ENCODE data around the gene AASDH.

AASDH gene

DNA sequence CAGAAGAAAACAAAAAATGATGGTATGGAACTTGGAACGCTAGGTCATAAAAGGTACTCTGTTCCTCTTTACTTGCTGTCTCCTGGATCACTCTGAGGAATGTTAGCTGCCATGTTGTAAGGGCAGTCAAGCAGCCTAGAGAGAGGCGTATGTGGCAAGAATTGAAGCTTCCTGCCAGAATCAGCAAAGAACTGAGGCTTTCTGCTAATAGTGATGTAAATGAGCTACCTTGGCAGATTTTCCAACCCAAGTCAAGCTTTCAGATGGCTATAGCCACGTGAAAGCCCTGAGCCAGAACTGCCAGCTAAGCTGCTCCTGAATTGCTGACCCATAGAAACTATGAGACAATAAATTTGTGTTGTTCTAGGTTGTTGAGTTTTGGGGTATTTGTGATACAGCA is 38.7 kb downstream of the AASDH start:
- in situ Hi-C loops (cut with MboI; ENCODE audit: low pct_unique_long_range_greater_than_20kb, low sequenced_read_pairs, unreplicated experiment): no loop called here
- DNase-seq (ENCODE audit: low spot score): no peak
- TF ChIP-seq, protein P1, sequence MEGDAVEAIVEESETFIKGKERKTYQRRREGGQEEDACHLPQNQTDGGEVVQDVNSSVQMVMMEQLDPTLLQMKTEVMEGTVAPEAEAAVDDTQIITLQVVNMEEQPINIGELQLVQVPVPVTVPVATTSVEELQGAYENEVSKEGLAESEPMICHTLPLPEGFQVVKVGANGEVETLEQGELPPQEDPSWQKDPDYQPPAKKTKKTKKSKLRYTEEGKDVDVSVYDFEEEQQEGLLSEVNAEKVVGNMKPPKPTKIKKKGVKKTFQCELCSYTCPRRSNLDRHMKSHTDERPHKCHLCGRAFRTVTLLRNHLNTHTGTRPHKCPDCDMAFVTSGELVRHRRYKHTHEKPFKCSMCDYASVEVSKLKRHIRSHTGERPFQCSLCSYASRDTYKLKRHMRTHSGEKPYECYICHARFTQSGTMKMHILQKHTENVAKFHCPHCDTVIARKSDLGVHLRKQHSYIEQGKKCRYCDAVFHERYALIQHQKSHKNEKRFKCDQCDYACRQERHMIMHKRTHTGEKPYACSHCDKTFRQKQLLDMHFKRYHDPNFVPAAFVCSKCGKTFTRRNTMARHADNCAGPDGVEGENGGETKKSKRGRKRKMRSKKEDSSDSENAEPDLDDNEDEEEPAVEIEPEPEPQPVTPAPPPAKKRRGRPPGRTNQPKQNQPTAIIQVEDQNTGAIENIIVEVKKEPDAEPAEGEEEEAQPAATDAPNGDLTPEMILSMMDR (IDR thresholded peaks at IDR 0.05; ENCODE audit: extremely low read depth, insufficient read depth, missing control alignments): no peak

DNA sequence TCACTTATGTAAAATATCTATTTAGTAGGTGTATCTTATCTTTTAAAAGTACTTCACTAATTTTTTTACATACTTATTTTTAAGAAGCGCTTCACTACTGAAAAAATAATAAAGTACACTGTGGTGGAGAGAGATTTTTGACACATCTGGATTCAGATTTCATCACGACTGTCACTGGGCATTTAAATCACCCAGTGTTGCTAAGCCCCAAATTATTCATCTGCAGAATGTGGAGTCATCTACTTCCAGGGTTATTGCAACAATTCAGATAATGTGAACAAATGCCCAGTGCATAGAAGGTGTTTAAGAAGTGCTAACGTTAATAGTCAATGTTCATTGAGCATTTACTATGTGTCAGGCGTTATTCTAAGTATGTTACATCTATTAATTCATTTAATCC is 41.8 kb downstream of the AASDH start:
- in situ Hi-C loops (cut with MboI; ENCODE audit: low pct_unique_long_range_greater_than_20kb, low sequenced_read_pairs, unreplicated experiment): no loop called here
- no peak for DNase-seq (ENCODE audit: low spot score)
- TF ChIP-seq, protein P1 (IDR thresholded peaks at IDR 0.05; ENCODE audit: extremely low read depth, insufficient read depth, missing control alignments): no peak

DNA sequence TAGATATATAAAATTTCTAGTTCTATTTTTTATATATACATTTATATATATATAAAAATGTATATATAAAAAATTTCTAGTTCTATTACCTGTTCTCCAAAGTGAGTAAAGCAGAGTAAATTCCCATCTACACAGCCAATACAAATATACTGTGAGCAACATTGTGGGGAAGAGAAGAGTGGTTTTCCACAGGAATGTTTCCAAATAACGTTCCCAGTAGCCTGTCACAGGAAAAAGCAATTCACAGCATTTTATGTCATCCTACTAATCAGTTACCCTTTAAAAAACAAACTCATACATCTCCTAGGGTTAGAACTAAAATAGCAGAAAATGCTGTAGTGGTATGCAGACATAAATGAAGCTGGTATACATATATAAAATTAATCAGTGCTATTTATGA is 44.5 kb downstream of the AASDH start:
- in situ Hi-C loops (cut with MboI; ENCODE audit: low pct_unique_long_range_greater_than_20kb, low sequenced_read_pairs, unreplicated experiment): no loop called here
- DNase-seq (ENCODE audit: low spot score): no peak

DNA sequence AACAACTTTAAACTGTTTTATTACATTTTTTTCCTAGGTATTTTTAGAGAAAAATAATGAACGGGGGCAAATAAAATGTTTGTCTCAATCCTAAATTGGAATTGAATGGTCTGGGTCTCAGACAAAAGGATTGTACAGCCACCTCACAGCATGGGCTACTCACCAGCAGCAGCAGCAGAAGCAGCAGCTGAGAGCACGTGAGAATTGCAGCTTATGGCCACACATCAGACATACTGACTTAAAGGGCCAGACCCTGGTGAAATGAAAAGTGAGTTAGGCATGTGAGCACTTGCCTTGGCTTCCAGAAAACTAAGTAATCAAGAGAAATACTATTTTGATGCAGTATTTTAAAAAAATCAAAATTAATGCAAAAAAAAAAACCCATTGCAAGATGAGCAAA is 56.6 kb downstream of the AASDH start:
- DNase-seq (ENCODE audit: low spot score): no peak
- TF ChIP-seq, protein P1 (IDR thresholded peaks at IDR 0.05; ENCODE audit: extremely low read depth, insufficient read depth, missing control alignments): no peak
- in situ Hi-C loops (cut with MboI; ENCODE audit: low pct_unique_long_range_greater_than_20kb, low sequenced_read_pairs, unreplicated experiment): no loop called here

More for the DNA sequence above, 44.5 kb downstream of the AASDH start:
- TF ChIP-seq, protein P1 (IDR thresholded peaks at IDR 0.05; ENCODE audit: extremely low read depth, insufficient read depth, missing control alignments): no peak

DNA sequence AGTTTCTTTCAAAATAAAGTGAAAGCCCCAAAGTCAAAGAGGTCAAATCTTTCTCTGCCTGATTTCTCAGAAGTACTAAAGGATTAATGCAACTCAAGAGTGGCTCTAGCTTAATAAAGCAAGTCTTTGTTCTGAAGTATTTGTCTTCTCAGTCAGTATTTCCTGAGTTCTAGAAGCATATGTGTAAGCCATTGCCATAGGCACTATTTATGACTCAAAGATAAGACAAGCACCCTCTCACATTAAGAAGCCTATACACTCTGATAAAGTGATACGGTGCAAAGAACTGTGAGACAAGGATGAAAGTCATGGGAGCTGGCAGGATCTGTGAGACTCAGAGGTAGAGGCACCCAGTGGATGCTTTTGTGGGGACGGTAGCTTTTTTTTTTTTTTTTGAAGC is 60.9 kb downstream of the AASDH start:
- in situ Hi-C loops (cut with MboI; ENCODE audit: low pct_unique_long_range_greater_than_20kb, low sequenced_read_pairs, unreplicated experiment): no loop called here
- TF ChIP-seq, protein P1 (IDR thresholded peaks at IDR 0.05; ENCODE audit: extremely low read depth, insufficient read depth, missing control alignments): no peak
- DNase-seq (ENCODE audit: low spot score): no peak

DNA sequence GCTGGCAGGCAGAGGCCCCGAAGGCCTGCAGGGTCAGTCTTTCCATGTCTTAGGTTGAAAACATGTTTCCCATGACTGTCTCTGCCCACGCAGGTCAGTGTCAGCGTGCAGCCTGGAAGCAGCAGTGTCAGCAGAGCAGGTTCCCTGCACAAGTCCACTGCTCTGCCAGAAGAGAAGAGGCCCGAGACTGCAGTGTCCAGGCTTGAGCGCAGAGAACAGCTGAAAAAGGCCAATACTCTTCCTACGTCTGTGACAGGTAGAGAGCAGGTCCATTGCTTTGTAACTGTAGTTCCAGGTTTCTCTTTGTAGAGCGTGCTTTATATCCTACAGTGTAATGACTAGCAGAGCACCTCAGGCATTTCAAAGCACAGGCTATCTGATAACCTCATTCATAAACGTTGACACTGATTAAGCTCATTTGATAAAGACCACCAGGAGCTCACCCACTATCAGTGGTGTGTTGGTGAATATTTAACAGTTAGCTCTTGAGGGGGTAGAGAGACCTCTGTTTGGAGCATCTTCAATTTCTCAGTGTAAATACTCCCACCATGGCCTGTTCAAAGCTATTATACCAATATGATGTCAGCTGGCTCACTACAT is 63.2 kb downstream of the AASDH start:
- in situ Hi-C loops (cut with MboI; ENCODE audit: low pct_unique_long_range_greater_than_20kb, low sequenced_read_pairs, unreplicated experiment): no loop called here
- no peak for DNase-seq (ENCODE audit: low spot score)
- TF ChIP-seq, protein P1 (IDR thresholded peaks at IDR 0.05; ENCODE audit: extremely low read depth, insufficient read depth, missing control alignments): no peak

Data from GM13977 (cell line).